Epithelial cell of proximal tubule (primary cell): ENCODE data around the gene DIAPH3. TPM values are rescaled to one million over a fixed set of nuclear protein-coding genes. Genes with fewer than 3 reads are reported as not detected.

Experiments
- DNase-seq: peaks from one replicate; pipeline ENCODE4 v3.0.0-alpha.2; 2011; ENCODE audit warnings: low read depth
- H3K4me3 ChIP-seq: 2 replicates; pipeline ENCODE4 v1.5.1; 2011; ENCODE audit warnings: low read depth, mild to moderate bottlenecking, low read length
- total RNA-seq: library from RNA; depleted of rRNA; stranded (reverse); fragments of >200 nt; gene quantifications from 2 replicates; pipeline ENCODE4 v1.2.3, GENCODE V29; 2015
- TF ChIP-seq, protein P1 (sequence below): conservative IDR thresholded peaks from 2 replicates; pipeline ENCODE4 v1.5.1; 2012; ENCODE audit warnings: low read depth, mild to moderate bottlenecking, low read length

Gene DIAPH3
- total RNA-seq, 1 donor from 2014 or later = 48.0 TPM

DNA sequence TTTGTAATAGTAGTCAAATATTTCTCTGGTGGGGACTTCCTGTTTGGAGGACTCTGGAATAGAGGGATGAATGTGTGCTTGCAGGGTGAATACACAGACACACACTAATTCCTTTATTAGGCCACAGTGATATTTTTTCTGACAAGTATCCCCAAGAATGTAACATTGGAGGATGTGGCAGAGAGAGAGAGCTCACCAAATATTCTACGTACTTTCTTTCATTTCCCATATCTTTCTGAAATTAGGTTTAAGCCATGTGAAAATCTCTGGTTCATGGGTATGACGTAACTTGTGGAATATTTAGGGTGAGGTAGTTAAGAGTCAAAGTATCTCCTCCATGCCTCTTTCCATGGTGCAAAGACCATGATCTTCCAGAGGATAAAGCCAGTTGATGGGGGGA lies 463.4 kb downstream of the DIAPH3 start:
- no peak for DNase-seq

DNA sequence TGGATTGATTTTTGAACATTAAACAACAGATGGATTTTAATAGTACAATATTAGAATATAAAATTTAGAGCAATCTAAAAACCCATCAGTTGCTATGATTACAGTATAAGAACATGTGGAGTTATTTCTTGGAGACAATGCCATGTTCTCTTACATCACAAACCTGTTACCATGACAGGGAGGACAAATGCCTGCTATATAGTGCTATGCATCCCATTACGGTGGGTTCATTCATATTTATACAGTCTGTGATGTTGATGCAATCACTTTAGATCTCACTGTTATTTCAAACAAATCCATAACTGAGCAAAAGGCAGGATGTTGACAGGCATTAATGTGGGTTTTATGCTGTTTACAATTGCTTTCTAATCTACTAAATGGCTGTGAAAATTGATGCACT lies 467.5 kb downstream of the DIAPH3 start:
- no peak overlapping the region for H3K4me3 ChIP-seq
- TF ChIP-seq, protein P1, sequence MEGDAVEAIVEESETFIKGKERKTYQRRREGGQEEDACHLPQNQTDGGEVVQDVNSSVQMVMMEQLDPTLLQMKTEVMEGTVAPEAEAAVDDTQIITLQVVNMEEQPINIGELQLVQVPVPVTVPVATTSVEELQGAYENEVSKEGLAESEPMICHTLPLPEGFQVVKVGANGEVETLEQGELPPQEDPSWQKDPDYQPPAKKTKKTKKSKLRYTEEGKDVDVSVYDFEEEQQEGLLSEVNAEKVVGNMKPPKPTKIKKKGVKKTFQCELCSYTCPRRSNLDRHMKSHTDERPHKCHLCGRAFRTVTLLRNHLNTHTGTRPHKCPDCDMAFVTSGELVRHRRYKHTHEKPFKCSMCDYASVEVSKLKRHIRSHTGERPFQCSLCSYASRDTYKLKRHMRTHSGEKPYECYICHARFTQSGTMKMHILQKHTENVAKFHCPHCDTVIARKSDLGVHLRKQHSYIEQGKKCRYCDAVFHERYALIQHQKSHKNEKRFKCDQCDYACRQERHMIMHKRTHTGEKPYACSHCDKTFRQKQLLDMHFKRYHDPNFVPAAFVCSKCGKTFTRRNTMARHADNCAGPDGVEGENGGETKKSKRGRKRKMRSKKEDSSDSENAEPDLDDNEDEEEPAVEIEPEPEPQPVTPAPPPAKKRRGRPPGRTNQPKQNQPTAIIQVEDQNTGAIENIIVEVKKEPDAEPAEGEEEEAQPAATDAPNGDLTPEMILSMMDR = no peak
- no peak for DNase-seq

More for the DNA sequence above, 463.4 kb downstream of the DIAPH3 start:
- H3K4me3 ChIP-seq = no peak overlapping the region
- TF ChIP-seq, protein P1 = no peak

DNA sequence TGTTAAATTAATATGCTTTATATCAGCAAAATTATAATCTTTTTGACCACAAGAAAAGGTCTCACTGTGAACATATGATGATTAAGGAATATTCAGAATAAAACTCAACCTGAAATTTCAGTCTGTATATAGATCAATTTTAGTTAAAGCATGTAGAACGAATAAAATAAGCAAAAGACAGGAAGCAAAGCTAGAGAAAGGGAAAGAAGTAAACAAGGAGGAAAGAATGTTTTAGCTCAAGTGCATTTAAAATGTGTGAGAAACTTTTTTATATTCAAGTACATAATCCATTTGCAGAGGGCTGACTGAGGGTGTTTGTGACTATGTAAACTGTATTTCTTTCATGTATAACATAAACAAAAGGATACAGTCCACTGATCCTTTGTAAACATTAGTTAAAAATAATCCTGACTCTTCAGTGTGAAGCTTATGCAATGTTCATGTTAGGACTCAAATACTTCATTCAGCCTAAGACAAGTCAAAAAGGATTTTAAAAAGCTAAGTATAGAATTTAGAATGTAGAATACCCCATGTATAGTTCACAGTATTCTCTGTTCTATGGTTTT lies 472.1 kb downstream of the DIAPH3 start:
- no peak for DNase-seq
- no peak overlapping the region for H3K4me3 ChIP-seq
- TF ChIP-seq, protein P1 = no peak

DNA sequence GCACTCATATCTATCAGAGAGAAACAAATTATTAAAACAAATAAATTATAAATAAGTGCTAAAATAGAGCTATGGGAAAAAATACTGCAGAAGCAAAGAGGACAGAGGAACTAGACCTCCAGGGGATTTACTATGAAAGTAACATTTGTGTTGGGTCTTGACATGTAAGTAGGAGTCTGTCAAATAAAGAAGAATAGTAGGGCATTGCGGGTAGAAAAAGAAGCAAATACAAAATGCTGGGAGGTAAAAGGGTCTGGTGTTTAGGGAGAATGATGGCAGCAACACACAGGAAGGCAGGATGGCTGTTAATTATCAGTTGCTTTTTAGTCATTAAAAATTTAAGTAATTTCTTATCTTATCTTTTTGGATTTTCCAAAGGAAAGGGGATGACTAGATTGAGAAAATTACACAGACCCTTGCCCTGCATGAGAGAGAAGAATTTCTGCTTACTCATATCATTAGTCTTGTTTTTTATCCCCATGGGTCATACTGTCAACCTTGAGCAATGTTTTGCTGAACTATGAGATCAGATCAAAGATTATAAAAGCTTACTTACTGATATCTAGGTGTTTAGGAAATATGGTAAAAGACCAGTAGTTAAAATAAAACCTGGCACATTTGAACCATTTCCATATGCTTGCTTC lies 472.7 kb downstream of the DIAPH3 start:
- no peak overlapping the region for H3K4me3 ChIP-seq
- DNase-seq = no peak
- TF ChIP-seq, protein P1 = no peak

DNA sequence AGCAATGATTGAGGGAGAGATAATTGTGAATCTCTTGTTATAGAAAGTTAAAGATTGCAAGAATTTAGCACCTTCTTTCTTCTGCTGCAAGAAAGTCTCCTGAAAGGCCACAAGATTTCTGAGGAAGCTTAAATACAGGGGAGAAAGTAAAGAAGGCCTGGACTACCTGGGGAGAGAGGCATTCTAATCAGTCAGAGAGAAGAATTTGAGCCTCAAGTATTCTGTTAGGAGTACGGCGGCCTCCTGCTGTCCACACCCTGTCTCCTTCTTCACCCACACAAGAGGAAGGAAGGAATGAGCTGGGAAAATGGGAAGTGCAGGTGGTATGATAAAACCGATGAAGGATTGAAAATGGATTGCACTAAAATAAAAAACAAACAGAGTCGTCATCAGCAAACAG lies 474.7 kb downstream of the DIAPH3 start:
- DNase-seq = no peak
- H3K4me3 ChIP-seq = no peak overlapping the region
- TF ChIP-seq, protein P1 = no peak

DNA sequence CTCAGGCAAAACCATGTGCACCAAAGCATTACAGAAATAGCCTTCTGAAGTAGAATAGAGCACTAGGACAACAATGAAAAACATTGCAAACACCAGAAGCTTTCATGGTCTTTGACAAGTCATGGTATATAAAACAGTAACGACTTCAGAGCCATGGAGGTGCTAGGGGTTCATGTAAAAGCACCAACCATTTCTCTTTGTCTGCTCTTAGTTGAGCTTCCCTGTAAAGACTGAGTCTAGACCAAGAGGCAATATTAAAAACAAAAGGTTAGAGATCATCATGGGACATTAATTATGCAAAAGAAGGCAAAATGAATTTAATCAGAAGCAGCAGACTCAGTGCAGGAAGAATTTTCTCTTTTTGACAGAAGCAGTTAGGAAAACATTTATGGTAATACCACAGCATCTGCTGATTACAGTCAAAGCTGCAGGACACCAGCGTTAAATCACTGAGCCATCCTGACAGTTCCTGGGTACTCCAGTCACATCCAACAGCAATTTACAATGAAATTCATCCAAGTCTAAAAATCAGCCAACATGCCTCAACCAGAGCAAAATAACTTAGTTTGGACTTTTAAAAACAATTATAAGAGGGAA lies 476.8 kb downstream of the DIAPH3 start:
- TF ChIP-seq, protein P1 = no peak
- H3K4me3 ChIP-seq = no peak overlapping the region
- DNase-seq = no peak

DNA sequence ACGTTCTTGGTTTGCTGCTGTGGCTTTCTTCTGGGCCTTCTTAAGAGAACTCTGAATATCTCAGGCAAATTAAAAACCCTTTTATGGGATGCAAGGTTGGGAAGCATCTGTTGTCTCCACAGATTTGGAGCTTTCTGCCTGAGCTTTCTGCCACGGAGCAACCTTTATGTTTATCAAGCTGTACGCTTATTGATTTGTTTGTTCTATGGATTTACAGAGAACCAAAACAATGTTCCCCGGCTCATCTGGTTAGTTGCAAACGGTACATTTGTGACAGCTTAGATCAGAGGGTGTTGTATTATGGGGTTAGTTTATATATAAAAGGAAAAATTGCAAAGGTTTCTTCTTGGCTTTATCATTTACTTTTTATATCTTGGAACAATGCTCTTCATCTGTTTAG lies 479.6 kb downstream of the DIAPH3 start:
- TF ChIP-seq, protein P1 = no peak
- no peak overlapping the region for H3K4me3 ChIP-seq
- no peak for DNase-seq
